Activated naive CD8-positive, alpha-beta T cell treated with anti-CD3 and anti-CD28 coated beads for 36 hours (primary cell): ENCODE data around the gene DNAJC7. TPM values are rescaled to one million over a fixed set of nuclear protein-coding genes. Genes with fewer than 3 reads are reported as not detected.

Experiments used
- DNase-seq: peaks from one replicate; pipeline ENCODE4 v3.0.0; 2021
- H3K27ac Mint-ChIP-seq: one replicate; pipeline ENCODE4 v1.8.0; 2022; ENCODE audit warnings: mild to moderate bottlenecking, moderate library complexity, mixed read lengths
- H3K27me3 Mint-ChIP-seq: one replicate; pipeline ENCODE4 v1.8.0; 2022; ENCODE audit warnings: mild to moderate bottlenecking, mixed read lengths
- H3K36me3 Mint-ChIP-seq: one replicate; pipeline ENCODE4 v1.8.0; 2021; ENCODE audit warnings: mild to moderate bottlenecking, mixed read lengths
- H3K4me1 Mint-ChIP-seq: one replicate; pipeline ENCODE4 v1.8.0; 2021; ENCODE audit warnings: mixed read lengths
- H3K4me3 Mint-ChIP-seq: one replicate; pipeline ENCODE4 v1.8.0; 2022; ENCODE audit warnings: mild to moderate bottlenecking, moderate library complexity, mixed read lengths
- H3K9me3 Mint-ChIP-seq: one replicate; pipeline ENCODE4 v1.8.0; 2022; ENCODE audit warnings: mixed read lengths
- total RNA-seq, 2 experiments: library from RNA; stranded (reverse); gene quantifications; one replicate each; pipeline ENCODE4 v1.2.3, GENCODE V29; 2021

DNAJC7 gene
- total RNA-seq, 2 experiments from 2014 or later, result 103 to 106 TPM

DNA sequence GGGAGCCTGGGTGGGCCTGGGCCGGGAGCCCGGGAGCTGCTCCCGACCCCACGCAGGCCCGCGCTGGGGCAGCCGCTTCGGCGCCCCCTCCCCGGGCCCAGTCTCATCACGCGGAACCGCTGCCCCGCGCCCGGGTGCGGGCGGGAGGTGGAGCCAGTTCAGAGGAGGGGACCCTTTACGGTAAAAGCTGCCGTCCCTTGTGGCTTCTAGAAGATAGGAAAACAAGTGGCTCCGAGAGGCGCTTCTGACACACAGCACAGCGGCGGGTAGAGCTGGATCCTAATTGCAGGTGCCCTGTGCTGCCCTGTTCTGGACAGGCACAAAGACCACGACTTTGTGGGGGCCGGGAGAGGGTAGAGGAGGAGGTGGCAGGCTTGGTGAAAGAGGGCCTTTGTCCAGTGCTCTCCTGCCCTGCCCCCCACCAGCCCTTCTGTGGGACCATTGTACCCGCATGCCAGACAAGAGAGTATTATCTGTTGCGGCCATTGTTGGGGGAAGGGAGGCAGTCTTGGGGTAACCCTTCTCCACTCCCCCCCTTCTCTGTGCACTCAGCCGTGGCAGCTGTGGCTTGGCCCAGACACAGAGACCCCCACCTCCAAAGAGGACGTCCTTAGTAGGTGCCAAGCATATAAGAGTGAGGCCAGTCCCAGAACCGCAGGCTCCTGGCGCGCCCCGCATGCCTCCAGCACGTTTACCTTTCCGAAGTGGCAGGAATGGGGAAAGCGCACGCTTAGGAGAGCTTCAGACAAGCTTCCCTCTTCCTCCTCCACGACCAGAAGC is 49.9 kb downstream of the DNAJC7 start:
- peaks cover 14% of the 10 kb centered on the region for H3K36me3 Mint-ChIP-seq
- peak overlapping the region; percentile 82 for H3K4me3 Mint-ChIP-seq
- no peaks in the 10 kb centered on the region for H3K9me3 Mint-ChIP-seq
- H3K27me3 Mint-ChIP-seq, result no peaks in the 10 kb centered on the region
- H3K27ac Mint-ChIP-seq, result peak overlapping the region; percentile 88
- peaks cover 33% of the 10 kb centered on the region for H3K4me1 Mint-ChIP-seq
- DNase-seq, result peak; percentile 51

- Mint-ChIP-seq H3K4me1 (peaks cover 33% of the 10 kb centered on the region), H3K4me3 (peak within 1 kb of the TSS; percentile 82), H3K27me3 (no peaks in the 10 kb centered on the region), H3K9me3 (no peaks in the 10 kb centered on the region), H3K36me3 (peaks cover 12% of the 10 kb centered on the region), H3K27ac (peak within 1 kb of the TSS; percentile 88)
- DNase-seq, result peak; percentile 94
Observed at GRCh38 chr17:41966463-41967140, 50.6 kb downstream of the DNAJC7 start, which contains the start of gene CNP. Gene CNP, plus strand, starts transcription at chr17:41966795. Its CDS starts 90 bp downstream, at chr17:41966885.

DNA sequence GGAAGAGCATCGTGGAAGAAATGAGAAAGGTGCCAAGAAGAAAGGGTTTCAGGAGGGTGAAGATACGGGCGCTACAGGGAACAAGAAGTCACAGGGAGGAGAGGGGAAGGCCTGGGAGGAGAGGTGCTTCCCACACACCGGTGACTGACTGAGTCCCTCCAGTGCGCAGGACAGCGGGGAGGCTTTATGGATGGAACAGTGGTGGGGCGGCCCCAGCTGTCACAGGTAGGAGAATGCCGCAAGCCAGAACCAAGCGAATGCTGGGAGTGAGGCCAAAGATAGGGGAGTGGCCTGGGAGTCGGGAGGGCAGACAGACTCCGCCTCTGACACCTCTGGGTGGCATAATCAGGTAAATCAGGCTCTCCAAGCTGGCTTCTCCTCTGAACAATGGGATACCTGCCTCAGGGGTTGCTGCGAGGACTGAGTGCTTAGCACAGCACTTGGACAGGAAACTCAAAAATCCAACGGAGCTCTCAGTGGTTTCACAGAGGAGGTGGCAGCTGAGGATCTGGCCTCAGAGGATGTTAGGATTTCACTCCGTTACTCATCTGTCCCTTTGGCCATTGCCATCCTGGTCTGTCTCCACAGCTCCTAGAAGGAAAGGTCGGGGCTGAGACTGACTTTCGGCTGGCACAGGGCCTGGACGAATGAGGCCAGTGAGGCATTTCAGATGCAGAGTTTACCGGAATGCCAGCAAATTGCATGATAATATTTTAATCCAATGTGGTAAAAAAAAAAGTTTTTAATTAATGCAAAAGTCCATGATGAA is 51.4 kb downstream of the DNAJC7 start:
- Mint-ChIP-seq H3K4me1 (peaks cover 30% of the 10 kb centered on the region), H3K27me3 (no peaks in the 10 kb centered on the region), H3K4me3 (peak overlapping the region; percentile 82), H3K9me3 (no peaks in the 10 kb centered on the region), H3K27ac (peak overlapping the region; percentile 77), H3K36me3 (peaks cover 8% of the 10 kb centered on the region)
- DNase-seq, result peak; percentile 75

DNA sequence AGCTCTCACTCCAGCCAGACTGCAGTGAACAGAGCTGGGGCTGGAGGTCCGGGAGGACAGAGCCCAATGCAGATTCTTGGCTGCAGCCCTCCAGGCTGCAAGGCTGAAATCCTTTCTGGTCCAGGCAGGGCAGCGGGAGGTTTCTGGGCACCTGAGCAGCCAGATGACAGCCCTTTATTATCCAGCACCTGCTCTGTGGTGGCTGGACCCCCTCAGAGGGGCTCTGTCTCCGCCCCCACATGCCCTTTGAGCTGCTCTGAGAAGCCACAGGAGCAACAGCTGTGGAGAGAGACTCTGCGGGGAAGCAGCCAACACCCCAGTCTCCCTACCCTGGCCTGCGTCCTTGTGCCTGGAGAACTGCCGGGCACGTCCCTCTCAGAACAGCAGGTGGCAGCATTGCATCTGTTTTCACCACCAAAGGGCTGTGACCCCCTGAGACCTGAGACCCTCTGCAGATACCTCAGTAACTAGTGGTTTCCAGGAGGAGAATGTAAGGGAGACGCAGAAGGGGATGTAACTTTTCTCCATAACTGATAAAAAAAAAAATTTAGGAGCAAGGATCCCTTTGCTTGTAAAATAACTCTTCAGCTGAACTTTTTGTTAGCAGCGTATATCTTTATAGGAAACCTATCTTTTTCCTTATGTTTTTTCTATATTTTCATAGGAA is 54.3 kb downstream of the DNAJC7 start:
- no peaks in the 10 kb centered on the region for H3K9me3 Mint-ChIP-seq
- no peak overlapping the region for H3K27ac Mint-ChIP-seq
- peaks cover 1% of the 10 kb centered on the region for H3K36me3 Mint-ChIP-seq
- peak; percentile 68 for DNase-seq
- H3K27me3 Mint-ChIP-seq, result no peaks in the 10 kb centered on the region
- H3K4me1 Mint-ChIP-seq, result peaks cover 16% of the 10 kb centered on the region
- no peak overlapping the region for H3K4me3 Mint-ChIP-seq

DNA sequence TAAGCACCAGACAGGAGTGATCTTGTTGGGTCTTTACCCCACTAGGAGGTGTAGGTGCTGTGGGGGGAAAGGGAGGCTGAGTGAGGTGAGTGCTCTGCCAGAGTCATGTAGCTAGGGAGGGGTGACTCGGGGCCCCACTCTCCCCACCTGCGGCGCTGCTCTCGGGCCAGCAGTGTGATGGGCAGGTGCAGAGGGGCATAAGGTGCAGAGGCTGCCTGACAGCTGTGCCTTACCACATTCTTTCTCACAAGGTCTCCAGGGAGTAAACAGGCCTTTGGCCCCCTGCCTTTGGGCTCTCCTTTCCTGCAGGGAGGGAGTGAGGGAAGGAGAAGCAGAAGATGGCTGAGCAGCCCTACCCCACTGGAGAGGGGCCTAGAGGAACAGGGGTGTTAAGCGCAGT is 55.1 kb downstream of the DNAJC7 start:
- Mint-ChIP-seq H3K9me3 (no peaks in the 10 kb centered on the region), H3K36me3 (no peaks in the 10 kb centered on the region), H3K4me1 (peaks cover 10% of the 10 kb centered on the region), H3K4me3 (no peak overlapping the region), H3K27me3 (no peaks in the 10 kb centered on the region), H3K27ac (no peak overlapping the region)
- DNase-seq, result no peak

DNA sequence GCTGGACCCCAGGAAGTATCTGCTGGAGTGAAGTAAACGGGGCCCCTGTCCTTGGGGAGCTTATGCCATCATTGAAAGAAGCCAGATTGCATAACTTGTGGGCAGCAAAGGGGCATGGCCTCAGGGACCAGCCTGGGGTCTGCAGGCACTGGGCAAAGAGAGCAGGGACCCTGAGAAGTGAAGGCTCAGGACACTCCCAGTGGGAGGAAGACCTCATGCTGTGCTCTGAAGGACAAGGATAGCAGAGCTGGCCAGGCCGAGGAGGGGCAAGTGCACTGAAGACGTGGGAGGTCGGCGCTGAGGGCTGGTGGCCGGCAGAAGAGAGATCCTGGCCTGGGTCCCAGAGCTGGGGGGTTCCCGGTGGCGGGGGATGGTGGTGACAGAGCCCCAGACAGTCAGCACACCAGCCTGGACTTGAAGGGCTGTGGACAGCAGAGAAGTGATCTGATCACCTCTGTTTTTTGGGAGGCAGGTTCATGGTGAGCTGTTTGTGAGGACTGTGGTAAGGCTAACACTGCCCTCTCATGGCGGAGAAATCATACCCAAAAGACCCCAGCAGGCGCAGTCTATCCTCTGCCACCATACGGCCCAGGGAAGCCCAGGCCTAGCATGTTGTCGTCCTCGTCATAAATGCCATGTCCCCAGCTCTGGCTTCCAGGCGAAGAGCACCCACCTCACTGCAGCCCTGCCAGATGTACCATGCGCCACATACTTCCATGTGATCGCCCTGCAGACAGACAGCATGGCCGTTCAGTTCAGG is 57.7 kb downstream of the DNAJC7 start:
- DNase-seq, result no peak
- no peaks in the 10 kb centered on the region for H3K9me3 Mint-ChIP-seq
- no peak overlapping the region for H3K4me3 Mint-ChIP-seq
- no peaks in the 10 kb centered on the region for H3K36me3 Mint-ChIP-seq
- H3K27me3 Mint-ChIP-seq, result no peaks in the 10 kb centered on the region
- H3K27ac Mint-ChIP-seq, result no peak overlapping the region
- no peaks in the 10 kb centered on the region for H3K4me1 Mint-ChIP-seq

GRCh38 chr17:41959030-41959335 is 58.3 kb downstream of the DNAJC7 start:
- Mint-ChIP-seq H3K27me3 (no peaks in the 10 kb centered on the region), H3K4me3 (no peak overlapping the region), H3K27ac (no peak overlapping the region), H3K9me3 (no peaks in the 10 kb centered on the region), H3K4me1 (no peaks in the 10 kb centered on the region), H3K36me3 (no peaks in the 10 kb centered on the region)
- no peak for DNase-seq

DNA sequence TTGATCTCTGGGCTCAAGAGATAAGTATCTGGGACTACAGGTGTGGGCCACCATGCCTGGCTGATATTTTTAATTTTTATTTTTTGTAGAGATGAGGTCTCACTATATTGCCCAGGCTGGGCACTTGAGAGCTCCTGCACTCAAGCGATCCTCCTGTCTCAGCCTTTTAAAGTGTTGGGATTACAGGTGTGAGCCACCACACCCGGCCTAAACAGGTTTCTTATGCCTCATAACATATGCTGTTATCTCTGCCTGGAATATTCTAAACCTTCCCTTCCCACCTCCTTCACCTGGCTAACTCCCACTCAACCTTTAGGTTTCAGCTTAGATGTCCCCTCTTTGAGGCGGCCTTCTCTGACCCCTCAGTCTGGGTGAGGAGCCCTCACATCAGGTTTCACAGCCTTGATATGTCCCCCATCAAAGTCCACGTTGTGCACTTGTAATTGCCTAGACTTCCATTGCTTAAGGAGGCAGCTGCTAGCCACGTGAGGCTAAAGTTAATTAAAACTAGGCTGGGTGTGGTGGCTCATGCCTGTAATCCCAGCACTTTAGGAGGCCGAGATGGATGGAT is 59.3 kb downstream of the DNAJC7 start:
- Mint-ChIP-seq H3K4me3 (no peak overlapping the region), H3K27me3 (no peaks in the 10 kb centered on the region), H3K9me3 (no peaks in the 10 kb centered on the region), H3K27ac (no peak overlapping the region), H3K36me3 (no peaks in the 10 kb centered on the region), H3K4me1 (no peaks in the 10 kb centered on the region)
- no peak for DNase-seq

GRCh38 chr17:41957031-41957868 is 60.0 kb downstream of the DNAJC7 start:
- H3K4me3 Mint-ChIP-seq, result no peak overlapping the region
- no peaks in the 10 kb centered on the region for H3K4me1 Mint-ChIP-seq
- DNase-seq, result no peak
- H3K27ac Mint-ChIP-seq, result no peak overlapping the region
- H3K27me3 Mint-ChIP-seq, result no peaks in the 10 kb centered on the region
- no peaks in the 10 kb centered on the region for H3K36me3 Mint-ChIP-seq
- no peaks in the 10 kb centered on the region for H3K9me3 Mint-ChIP-seq

DNA sequence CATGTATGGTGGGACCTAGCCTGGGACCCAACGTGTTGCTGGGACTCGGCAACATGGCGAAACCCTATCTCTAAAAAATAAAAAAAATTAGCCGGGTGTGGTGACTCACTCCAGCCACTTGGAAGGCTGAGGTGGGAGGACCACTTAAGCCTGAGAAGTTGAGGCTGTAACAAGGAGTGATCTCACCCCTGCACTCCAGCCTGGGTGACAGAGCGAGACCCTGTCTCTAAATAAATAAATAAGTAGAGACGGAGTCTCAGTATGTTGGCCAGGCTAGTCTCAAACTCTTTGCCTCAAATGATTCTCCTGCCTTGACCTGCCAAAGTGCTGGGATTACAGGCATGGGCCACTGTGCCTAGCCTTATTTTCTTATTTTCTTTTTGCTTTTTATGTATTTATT is 60.7 kb downstream of the DNAJC7 start:
- Mint-ChIP-seq H3K4me3 (no peak overlapping the region), H3K4me1 (no peaks in the 10 kb centered on the region), H3K27ac (no peak overlapping the region), H3K27me3 (no peaks in the 10 kb centered on the region), H3K36me3 (no peaks in the 10 kb centered on the region), H3K9me3 (no peaks in the 10 kb centered on the region)
- DNase-seq, result no peak

DNA sequence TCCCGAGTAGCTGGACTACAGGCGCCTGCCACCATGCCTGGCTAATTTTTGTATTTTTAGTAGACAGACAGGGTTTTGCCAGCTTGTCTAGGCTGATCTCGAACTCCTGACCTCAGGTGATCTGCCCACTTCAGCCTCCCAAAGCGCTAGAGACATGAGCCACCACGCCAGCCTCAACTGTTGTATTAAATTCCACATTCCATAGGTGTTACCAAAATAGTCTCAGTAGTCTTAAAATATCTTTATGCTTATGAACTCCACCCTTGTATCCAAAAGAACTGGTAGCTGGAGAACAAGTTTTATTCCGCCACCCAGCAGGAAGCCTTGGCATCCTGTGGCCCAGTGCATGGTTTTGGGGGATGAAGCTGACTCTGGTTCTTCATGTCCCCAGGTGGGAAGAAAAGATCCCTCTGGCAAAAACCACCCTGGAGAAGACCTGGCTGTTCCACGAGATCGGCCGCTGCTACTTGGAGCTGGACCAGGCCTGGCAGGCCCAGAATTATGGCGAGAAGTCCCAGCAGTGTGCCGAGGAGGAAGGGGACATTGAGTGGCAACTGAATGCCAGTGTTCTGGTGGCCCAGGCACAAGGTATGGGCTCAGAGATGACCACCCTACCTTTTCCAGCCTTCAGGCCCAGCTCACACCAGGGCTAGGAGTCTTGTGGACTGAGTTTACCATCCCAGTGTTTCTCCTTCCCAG is 68.3 kb downstream of the DNAJC7 start:
- Mint-ChIP-seq H3K27me3 (no peaks in the 10 kb centered on the region), H3K4me1 (no peaks in the 10 kb centered on the region), H3K9me3 (no peaks in the 10 kb centered on the region), H3K36me3 (no peaks in the 10 kb centered on the region), H3K27ac (no peak overlapping the region), H3K4me3 (no peak overlapping the region)
- DNase-seq, result no peak

DNA sequence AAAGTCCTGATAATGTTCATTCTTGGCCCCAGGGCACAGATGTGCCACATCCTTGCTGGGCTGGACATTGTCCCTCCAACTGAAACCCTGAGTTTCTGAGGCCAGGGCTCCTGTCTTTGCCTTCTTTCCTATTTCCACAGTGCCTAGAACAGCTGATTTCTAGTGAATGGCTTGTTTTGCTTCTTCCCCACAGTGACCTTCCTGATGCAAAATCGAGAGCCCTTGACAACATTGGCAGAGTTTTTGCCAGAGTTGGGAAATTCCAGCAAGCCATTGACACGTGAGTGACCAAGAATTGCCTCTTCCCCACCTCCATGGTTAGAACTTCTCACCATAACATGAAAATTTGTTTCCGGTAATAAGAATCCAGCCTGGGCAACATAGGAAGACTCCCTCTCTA is 72.3 kb downstream of the DNAJC7 start:
- Mint-ChIP-seq H3K36me3 (no peaks in the 10 kb centered on the region), H3K27me3 (no peaks in the 10 kb centered on the region)

GRCh38 chr17:41943492-41943891 is 73.7 kb downstream of the DNAJC7 start:
- Mint-ChIP-seq H3K4me1 (no peaks in the 10 kb centered on the region), H3K27me3 (no peaks in the 10 kb centered on the region), H3K4me3 (no peak overlapping the region), H3K27ac (no peak overlapping the region), H3K9me3 (no peaks in the 10 kb centered on the region), H3K36me3 (no peaks in the 10 kb centered on the region)
- DNase-seq, result no peak

More for the DNA sequence above, 72.3 kb downstream of the DNAJC7 start:
- no peak overlapping the region for H3K27ac Mint-ChIP-seq
- H3K9me3 Mint-ChIP-seq, result no peaks in the 10 kb centered on the region
- H3K4me3 Mint-ChIP-seq, result no peak overlapping the region
- no peaks in the 10 kb centered on the region for H3K4me1 Mint-ChIP-seq
- DNase-seq, result no peak
